HG03103 (cell line): ENCODE data around the gene ADGRF1.
"Not testable (repeated sequence)": the region's sequence is repeated elsewhere in the genome, so short reads cannot be mapped to it uniquely, and the experiment has no call there.

Experiments
- ATAC-seq: cut with Tn5 transposase; IDR thresholded peaks from one replicate; pipeline ENCODE4 v1.9.1; 2021; ENCODE audit warnings: low read depth; ENCODE audit not compliant: unreplicated experiment

ADGRF1 gene

DNA sequence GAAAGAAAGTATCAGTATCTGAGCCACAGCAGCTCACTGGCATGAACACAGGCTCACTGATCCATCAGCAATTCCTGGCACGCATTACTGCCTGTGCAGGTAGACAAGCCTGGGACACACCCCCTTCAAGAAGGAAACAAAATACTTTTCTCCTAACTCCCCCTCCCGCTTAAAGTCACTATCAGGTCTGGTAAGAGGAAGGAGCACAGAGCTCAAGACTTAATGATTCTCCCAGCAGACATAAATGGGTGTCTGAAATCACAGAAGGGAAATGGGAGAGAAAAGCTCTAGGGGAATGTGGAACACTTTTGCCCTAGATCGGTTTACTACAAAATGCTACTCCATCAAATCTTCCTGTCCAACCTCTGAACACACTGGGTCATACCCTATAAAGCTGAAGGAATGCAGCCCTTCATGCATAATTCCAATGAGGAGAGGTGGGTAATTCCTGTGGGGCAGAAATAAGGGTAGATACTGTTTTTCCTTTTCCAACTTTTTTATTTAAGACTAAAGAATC is at the start of gene ADGRF1:
Gene ADGRF1, minus strand, starts transcription at position 58 of the 517 bp plus-strand sequence. CDS start 13,271 bp downstream, outside the sequence.
- no peak for ATAC-seq

DNA sequence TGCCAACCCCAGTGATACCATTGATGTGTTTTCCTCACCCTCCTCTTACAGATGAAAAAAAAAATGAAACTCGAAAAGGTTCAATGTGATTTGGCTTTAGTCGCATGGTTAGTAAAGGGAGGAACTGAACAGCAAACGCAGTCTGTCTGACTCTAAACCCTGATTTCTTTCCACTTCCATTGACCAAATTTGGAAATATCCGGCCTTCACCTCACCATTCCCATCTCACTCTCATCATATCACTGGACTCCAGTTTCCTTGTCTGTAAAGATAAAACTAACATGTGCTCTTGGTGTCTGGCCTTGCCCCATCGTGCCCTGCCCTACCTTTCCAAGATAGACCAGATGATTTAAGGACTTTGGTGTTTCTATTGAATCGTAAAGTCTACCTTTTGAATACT is 48.7 kb upstream of the ADGRF1 start:
- no peak for ATAC-seq

DNA sequence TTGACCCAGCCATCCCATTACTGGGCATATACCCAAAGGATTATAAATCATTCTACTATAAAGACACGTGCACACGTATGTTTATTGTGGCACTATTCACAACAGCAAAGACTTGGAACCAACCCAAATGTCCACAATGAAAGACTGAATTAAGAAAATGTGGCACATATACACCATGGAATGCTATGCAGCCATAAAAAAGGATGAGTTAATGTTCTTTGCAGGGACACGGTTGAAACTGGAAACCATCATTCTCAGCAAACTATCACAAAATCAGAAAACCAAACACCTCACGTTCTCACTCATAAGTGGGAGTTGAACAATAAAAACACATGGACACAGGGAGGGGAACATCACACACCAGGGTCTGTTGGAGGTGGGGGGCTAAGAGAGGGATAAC is 47.3 kb upstream of the ADGRF1 start:
- ATAC-seq = not testable (repeated sequence)

DNA sequence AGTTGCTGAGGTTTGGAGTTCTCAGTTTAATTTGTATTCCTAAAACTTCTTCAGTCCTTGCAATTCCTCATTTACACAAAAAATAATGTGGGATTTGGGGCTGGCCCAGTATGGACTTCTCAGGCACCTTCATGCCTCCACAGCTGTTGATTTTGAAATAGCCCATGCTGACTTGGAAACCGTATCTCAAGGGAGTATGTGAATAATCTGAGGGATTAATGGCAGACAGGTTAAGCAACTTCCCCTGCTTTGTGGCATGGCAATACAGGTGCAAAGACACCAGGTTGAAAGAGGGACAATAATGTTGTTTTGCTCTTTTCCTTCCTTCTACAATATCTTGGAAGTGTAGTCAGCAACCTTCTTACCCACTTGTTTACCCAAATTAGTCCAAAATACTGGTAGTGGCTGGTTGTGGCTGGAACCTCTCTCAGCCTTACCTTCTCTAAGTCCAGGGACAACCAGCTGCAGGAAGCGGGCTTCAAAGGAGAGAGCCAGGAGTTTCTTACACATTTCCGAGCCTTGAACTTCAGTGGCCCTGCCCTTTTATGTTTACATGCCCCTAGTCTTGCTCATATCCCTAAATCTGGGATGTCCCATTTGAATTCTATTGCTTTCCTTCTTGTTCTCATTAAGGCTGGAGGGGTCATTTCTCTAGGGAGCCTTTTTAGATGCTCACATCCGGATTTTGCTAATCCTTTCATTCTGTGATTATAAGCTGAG is 44.1 kb upstream of the ADGRF1 start:
- ATAC-seq = no peak

DNA sequence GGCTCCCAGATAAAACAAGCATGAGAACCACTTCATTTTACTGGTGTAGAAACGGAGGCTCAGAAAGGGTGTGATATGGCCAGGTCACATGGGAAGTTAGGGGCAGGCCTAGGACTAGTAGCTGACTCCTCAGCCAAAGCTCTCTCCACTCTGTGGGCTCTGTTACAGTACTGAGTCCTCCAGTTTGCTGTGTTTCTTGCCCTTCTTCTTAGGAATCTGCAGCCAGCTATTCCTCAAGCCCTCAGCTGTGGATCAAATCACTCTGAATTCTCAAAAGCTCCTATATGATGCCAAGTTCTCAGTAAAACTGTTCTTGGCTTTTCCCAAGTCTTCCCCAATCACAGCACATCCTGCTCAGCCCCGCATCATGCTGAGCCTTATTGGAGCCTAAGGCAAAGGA is 42.5 kb upstream of the ADGRF1 start:
- no peak for ATAC-seq

DNA sequence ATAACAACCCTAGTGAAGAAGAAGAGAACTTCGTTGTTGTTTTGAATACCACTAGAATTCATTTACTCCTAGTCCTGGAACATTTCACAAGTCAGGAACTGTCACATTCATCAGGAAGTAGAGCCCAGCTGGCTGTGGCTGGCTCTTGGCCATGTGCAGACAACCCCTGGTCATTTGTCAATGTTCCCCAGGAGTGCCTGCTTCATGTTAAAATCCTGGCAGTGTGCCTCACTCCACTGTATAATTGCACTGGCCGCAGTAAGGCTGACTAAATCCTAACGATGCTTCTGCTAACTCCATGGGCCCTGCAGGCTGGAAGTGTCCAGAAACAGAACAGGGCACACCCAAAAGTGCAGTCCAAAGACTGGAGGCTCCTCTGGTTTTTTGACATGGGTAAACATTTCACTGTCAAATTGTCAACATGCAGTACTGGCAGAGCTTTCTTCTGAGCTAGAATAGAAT is 41.5 kb upstream of the ADGRF1 start:
- no peak for ATAC-seq

DNA sequence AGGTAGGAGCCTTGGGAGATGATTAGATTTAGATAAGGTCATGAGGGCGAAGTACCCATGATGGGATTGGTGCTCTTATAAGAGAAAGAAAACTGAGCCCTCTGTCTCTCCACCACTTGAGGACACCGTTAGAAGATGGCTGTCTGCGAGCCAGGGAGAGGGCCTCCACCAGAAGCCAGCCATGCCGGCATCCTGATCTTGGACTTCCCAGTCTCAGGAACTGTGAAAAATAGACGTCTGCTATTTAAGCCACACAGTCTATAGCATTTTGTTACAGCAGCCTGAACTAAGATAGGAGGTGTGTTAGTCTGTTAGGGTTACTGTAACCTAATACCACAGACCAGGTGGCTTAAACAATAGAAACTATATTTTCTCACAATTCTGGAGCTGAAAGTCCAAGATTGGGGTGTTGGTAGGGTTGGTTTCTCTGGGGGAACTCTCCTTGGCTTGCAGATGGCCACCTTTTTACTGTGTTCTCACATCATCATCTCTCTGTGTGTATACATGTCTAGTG is 38.0 kb upstream of the ADGRF1 start:
- no peak for ATAC-seq

DNA sequence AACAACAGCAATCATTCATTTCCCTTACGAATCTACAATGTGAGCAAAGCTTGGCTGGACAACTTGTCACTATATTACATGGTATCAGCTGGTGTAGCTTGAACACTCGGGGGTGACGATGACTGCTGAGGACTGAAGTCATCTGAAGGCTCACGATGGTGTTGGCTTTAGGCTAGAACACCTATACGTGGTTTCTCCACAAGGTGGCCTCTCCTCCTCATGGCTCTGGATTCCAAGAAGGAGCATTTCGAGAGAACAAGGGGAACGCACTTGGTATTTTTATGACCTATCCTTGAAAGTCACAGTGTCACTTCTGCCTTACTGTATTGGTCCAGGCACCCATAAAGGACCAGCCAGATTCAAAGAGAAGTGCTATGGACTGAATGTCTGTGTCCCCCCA is 37.5 kb upstream of the ADGRF1 start:
- no peak for ATAC-seq

DNA sequence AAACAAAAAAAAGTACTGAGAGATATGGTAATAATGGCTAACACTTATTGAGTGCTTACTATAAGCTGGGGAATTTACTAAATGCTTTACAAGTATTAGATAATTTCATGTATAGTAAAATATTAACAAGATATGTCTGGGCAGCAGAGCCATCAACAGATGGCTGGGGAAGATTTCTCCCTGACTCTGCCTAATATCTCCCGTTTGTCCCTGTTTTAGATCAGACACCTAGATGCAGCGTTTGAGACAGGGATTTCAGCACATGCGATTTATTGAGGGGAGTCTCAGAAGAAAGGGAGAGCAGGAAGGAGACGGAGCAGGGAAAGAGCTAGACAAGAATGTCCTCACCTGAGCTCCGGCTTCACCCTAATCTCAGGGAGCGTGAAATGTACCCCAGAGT is 36.9 kb upstream of the ADGRF1 start:
- ATAC-seq = no peak

DNA sequence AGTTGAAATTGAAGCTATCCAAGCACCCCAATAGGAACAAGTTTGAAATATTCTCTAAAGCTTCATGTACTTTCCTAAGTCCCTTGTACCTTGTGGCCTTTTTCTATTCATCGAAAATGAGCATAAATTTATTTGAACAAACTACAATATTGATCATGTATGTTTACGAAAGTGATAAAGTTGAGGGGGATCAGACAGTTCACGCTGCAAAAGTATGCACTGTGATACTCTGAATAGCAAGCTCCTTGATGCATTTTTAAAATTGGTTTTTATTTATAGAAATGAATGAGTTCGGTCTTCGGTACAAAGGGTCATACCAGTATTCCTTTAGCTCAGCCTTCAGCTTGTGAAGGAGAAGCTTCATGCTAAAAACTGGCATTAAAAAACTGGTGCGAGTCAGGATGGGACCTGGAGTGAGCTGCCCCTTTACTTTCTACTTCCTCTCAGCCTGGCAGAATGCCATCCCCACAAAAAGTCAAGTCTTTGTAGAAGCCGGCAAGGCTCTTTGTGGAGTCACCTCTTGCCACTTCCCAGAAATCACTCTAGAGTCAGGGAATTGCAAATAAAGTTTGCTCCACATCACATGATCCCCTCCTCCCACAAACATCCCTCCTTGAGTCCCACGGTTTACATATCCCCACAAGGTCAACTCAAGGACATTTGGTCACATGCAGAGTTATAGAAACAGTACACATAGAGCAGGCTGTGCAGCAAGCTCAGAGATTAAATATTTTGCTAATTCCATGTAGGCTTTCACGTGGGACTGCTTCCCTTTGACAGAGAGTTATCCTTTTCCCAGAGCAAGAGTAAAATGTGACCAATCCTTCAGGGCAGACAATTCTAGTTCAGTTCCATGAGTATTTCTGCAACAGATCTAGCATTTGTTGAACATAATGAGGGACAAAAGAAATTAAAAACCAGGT is 34.6 kb upstream of the ADGRF1 start:
- no peak for ATAC-seq

DNA sequence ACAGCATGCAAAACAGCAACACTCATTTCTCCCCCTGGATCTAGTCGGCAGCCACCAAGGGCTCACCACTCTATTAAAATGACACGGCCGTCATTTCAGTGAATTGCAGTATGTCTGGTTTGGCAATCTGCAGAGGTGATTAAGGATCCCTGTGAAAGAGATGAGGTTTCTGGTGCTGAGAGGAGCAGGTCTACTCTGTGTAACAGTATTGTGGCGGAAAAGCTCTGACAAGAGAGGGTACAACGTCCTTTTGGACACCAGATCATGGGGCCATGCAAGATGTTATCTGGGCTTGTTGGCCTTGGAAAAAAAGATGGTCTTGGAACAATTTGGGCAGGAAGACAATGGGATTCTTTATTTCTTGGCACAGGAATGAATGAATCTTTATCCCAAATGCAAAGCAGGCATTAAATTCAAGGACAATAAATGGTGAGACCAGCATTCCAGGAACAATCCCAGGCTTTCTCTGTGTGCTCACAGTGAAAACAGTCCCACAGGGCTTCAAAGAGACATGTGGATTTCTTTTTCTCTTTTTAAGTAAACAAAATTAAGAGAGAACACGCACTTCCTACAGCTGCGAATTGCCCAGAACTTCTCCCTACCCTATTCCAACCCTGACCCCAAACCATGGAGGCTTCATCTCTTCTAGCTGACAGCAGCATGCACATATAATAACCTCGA is 33.7 kb upstream of the ADGRF1 start:
- ATAC-seq = no peak

DNA sequence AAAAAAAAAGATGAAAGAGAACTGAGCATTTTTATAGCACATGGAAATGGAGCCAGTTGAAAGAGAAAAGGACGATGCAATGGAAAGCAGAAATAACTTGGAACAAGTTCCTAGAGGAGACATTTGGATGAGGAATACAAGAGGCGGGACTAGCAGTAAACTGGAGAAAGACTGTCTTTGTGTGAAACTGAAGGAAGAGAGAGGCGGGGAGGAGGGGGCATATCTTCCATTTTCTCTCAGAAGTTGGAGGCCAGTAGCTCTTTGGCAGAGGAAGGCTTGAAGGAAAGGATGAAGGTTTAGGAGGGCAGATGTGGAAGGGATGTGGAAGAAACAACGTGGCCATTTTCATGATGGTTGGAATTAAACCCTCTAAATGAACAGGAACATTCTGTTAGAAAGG is 33.0 kb upstream of the ADGRF1 start:
- no peak for ATAC-seq

DNA sequence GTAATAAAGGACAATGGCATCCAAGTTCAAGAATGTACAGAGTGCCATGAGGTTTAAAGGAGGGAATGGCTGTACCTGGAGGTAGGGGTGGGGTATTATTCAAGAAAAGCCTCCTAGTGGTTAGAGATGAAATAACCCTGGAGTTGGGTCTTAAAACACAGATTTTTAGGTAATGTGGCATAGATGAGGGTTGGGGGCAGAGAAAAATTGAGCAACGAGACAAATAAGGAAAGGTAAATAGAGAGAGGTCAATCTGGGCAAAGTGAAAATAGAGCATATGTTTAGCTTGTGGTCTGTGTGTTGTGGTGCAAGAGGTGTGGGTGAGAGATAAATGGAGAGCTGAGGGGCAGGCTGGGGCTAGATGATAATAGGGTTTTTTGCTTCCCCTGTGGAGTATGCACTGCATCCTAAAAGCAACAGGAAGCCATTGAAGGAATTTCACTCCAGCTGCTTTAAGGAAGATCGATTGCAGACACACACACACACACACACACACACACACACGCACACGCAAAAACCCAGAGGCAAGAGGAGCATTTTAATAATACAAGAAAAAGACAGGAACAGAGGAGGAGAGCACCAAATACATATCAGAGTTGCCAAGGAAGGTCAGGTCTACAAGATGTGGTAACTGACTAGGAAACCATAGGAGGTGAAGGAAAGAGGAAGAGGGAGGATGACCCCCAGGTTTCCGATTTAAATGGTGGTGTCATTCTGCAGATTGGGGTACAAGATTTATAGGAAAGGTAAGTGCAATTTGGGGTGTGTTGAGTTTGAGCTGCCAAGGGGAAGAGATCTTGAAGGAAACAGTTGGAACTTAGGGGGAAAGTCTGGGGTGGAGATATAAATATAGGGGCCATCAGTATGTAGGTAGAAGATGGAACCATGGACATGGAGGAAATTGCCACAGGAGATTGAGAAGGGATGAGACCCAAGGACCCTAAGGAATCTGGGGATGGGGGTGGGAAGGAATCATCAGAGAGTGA is 31.3 kb upstream of the ADGRF1 start:
- ATAC-seq = no peak

DNA sequence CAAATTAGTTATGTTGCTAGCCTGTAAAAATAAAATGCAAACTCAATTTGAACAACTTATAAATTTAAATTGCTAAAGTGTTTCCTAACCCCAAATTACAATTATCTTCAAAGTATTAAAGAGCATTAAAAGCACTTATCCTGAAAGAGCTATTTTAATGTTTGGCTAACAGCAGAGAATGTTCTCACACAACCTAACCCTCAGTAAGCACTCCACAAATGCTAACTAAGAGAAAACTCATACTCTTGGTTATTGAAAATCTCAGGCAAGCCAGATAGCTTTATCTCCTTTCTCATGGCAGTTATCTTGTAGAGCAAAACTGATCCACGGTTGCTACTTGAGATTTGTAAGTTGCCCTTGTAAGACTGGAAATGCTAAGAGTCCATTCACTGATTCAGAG is 30.5 kb upstream of the ADGRF1 start:
- ATAC-seq = no peak

DNA sequence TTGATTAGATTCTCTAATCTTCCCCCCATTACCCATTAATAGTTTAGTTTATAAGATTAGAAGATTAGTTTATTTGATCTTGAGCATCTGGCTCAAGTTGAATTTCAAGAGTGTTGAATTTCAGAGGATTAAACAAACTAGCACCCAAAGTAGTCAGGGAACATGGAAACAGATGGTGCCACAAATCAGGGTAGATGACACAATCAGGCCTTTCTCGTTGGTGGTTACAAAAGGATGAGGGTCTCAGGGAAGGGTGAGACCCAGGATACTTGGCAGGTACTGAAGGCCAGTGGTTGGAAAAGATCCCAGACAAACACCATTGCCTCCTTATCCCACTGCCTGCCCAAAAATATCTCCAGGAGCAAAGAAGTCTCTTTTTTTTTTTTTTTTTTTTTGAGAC is 29.5 kb upstream of the ADGRF1 start:
- ATAC-seq = no peak

DNA sequence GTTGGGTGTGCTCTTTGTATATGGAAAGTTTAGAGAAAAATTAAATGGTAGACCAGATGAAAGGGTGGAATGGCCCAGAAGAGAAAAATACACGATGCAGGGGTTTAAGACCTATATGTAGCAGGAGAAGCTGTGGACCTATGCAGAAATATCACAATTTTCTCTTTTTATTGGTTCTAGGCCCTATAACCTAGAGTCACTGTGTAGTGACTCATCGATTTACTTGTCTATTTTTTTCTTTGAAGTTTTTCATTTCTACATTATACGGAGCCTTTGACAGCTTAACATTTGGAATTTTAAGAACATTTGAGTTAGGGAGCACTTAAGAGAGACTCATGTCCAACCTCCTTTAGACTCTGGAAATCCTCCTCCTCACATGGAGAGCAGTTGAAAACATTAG is 28.3 kb upstream of the ADGRF1 start:
- ATAC-seq = no peak

DNA sequence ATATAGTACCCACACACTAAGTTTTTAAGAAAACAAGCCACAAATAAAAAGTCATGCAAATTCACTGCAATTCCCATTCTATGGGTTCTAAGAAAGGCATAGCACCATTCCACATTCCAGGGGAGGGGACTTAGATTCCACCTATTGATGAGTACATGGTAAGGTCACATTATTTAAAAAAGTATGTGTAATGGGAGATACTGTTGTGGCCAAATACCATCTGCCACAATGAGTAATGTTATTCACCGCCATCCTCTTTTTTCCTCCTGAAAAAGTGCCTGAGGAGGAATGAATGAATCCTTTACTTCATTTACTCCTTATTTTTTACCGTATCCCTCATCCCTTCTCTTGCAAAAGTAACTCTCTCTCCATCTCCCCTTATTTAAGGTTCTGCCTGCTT is 27.0 kb upstream of the ADGRF1 start:
- ATAC-seq = no peak

DNA sequence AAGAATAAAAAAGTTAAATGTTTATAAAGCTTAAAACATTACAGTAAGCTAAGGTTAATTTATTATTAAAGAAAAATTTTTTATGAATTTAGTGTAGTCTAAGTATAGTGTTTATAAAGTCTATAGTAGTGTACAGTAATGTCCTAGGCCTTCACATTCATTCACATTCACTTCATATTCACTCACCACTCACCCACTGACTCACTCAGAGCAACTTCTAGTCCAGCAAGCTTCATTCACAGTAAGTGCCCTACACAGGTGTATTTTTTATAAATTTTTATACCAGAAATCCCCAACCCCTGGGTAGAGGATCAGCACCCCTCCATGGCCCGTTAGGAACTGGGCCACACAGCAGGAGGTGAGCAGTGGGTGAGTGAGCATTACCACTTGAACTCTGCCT is 24.3 kb upstream of the ADGRF1 start:
- no peak for ATAC-seq

DNA sequence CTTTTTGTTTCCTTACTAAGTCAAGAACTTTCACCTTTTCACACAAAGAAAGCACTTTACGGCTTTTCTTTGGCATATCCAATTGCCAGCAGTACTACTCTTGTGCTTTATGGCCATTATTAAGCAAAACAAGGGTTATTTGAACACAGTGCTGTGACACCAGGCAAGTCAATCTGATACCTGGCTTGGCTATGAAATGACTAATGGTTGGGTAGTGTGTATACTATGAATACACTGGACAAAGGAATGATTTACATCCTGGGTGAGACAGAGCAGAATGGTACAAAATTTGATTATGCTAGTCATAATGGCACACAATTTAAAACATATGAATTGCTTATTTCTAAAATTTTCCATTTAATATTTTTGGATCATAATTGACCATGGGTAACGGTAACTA is 22.1 kb upstream of the ADGRF1 start:
- ATAC-seq = no peak

DNA sequence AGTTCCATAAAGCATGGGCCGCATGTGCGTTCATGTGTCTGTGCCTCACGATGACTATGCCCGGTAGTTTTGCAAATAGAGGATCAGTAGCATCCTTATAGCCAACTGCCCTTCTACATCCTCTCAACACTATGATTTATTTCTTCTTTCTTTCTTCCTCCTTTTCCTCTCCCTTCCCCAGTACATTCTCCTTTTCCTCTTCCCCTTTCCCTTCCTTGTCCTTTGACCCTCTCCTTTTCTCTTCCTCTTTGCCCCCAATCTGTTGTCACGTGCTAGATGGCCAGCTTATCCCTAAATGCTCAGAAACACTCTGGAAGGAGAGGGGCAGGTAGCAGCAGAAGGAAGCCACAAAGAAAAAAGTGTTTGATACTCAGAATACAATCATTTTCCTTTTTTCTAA is 20.2 kb upstream of the ADGRF1 start:
- no peak for ATAC-seq
